ENCODE measurements around the gene ALDH16A1. TPM values are rescaled to one million over a fixed set of nuclear protein-coding genes. Genes with fewer than 3 reads are reported as not detected.
A peak's percentile ranks its signal among the peaks of the same experiment; 100 is the strongest.

Gene ALDH16A1
- total RNA-seq, 1 experiment from 2014 or later: 34.2 TPM

DNA sequence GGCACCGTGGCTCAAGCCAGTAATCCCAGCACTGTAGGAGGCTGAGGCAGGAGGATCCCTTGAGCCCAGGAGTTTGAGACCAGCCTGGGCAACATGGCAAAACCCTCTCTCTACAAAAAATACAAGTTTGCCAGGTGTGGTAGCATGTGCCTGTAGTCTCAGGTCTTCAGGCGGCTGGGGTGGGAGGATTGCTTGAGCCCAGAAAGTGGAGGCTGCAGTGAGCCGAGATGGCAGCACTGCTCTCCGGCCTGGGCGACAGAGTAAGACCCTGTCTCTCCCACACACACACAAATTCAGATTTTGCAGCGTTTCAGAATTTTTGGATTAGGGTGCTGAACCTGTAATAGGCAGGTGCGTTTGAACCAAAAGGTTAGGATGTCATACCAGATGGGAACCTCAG, 45.5 kb downstream of the ALDH16A1 start:
- H3K27ac Mint-ChIP-seq (ENCODE audit: low read depth, unreplicated experiment): no peak overlapping the region
- H3K4me1 Mint-ChIP-seq (ENCODE audit: insufficient read depth, unreplicated experiment): peaks cover 6% of the 10 kb centered on the region
- TF ChIP-seq, protein P1, sequence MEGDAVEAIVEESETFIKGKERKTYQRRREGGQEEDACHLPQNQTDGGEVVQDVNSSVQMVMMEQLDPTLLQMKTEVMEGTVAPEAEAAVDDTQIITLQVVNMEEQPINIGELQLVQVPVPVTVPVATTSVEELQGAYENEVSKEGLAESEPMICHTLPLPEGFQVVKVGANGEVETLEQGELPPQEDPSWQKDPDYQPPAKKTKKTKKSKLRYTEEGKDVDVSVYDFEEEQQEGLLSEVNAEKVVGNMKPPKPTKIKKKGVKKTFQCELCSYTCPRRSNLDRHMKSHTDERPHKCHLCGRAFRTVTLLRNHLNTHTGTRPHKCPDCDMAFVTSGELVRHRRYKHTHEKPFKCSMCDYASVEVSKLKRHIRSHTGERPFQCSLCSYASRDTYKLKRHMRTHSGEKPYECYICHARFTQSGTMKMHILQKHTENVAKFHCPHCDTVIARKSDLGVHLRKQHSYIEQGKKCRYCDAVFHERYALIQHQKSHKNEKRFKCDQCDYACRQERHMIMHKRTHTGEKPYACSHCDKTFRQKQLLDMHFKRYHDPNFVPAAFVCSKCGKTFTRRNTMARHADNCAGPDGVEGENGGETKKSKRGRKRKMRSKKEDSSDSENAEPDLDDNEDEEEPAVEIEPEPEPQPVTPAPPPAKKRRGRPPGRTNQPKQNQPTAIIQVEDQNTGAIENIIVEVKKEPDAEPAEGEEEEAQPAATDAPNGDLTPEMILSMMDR (IDR thresholded peaks at IDR 0.05; ENCODE audit: unreplicated experiment): no peak
- intact Hi-C loops (cut with micrococcal nuclease): no loop called here
- BruUV-seq (replicated peaks): no TSS peak
- H3K4me3 Mint-ChIP-seq (ENCODE audit: unreplicated experiment): no peak overlapping the region
- peaks cover 82% of the 10 kb centered on the region for H3K36me3 Mint-ChIP-seq (ENCODE audit: insufficient read depth, unreplicated experiment)
- POLR2A ChIA-PET: interaction anchor here (1.2 to 4.0 kb wide), 4 partner anchors 9 to 82 kb away, joined by 4 to 69 read pairs (median 12); partner anchors contain the start of genes NOSIP, PRRG2 and RPL13A
- H3K9me3 Mint-ChIP-seq (ENCODE audit: unreplicated experiment): no peaks in the 10 kb centered on the region
- DNase-seq (ENCODE audit: unreplicated experiment): no peak
- CTCF ChIA-PET: interaction anchor here (1.2 to 1.5 kb wide), 3 partner anchors 25 to 72 kb away, joined by 4 to 8 read pairs (median 5); partner anchors contain the start of gene FLT3LG
- no peaks in the 10 kb centered on the region for H3K27me3 Mint-ChIP-seq (ENCODE audit: insufficient read depth, unreplicated experiment)

DNA sequence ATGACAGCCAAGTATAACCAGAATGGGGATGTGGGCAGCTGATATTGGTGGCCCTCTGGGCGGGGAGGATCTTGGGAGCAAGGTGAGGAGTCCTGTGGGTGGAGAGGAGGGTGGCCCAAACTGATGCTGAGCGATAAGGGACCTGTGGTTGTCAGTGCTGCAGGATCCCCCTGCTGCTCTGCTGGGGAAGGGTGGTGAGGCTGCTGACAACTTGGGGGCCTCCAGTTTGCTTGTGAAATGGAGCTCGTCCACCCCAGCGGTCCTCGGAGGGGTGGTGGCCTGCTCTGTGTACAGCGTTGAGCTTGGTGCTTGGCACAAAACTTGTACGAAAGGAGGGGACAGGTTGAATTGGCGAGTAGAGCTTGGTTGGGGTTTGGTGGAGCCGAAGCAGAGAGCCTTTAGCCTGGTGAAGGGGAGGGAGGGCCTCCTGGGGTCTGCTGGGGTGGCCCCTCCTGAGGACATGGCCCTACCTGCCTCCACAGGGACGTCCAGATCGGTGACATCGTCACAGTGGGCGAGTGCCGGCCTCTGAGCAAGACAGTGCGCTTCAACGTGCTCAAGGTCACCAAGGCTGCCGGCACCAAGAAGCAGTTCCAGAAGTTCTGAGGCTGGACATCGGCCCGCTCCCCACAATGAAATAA, 46.1 kb downstream of the ALDH16A1 start:
- intact Hi-C loops (cut with micrococcal nuclease): no loop called here
- Mint-ChIP-seq H3K36me3 (ENCODE audit: insufficient read depth, unreplicated experiment) (peaks cover 75% of the 10 kb centered on the region), H3K27me3 (ENCODE audit: insufficient read depth, unreplicated experiment) (no peaks in the 10 kb centered on the region), H3K27ac (ENCODE audit: low read depth, unreplicated experiment) (peak overlapping the region; percentile 57), H3K4me3 (ENCODE audit: unreplicated experiment) (no peak overlapping the region), H3K9me3 (ENCODE audit: unreplicated experiment) (no peaks in the 10 kb centered on the region), H3K4me1 (ENCODE audit: insufficient read depth, unreplicated experiment) (peaks cover 6% of the 10 kb centered on the region)
- no TSS peak for BruUV-seq (replicated peaks)
- ChIA-PET POLR2A (interaction anchor here (0.7 to 4.0 kb wide), 4 partner anchors 9 to 81 kb away, joined by 4 to 69 read pairs (median 8); partner anchors contain the start of genes NOSIP, PIH1D1, PRRG2 and RPL13A), CTCF (interaction anchor here (1.2 to 1.5 kb wide), 3 partner anchors 26 to 71 kb away, joined by 4 to 8 read pairs (median 5); partner anchors contain the start of gene FLT3LG)
- DNase-seq (ENCODE audit: unreplicated experiment): no peak
- TF ChIP-seq, protein P1 (IDR thresholded peaks at IDR 0.05; ENCODE audit: unreplicated experiment): no peak

DNA sequence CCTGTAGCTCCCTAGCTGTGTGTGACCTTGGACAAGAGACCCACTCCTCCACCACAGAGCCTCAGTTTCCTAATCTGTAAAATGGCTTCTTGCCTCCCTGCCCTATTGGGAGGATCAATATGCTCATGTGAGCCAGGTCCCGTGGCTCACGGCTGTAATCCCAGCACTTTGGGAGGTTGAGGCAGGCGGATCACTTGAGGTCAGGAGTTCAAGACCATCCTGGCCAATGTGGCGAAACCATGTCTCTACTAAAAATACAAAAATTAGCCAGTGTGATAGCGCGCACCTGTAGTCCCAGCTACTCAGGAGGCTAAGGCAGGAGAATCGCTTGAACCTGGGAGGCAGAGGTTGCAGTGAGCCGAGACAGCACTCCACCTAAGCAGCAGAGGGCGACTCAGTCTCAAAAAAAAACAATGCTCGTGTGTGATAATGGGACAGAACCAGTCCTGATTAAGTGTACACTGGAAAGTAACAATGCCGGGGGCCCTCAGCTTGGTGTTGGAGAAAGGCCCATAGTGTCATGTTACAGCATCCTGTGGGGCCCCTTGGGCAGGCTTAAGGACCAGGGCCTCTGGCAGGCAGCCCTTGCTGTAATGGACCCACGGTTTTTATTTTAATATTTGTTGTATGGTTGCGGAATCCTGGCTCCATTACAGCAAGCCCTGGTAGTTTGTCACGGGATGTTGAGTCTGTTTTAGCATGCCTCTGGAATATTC, 50.0 kb downstream of the ALDH16A1 start:
- DNase-seq (ENCODE audit: unreplicated experiment): peak; percentile 73
- TF ChIP-seq, protein P1 (IDR thresholded peaks at IDR 0.05; ENCODE audit: unreplicated experiment): peak; percentile 44
- intact Hi-C loops (cut with micrococcal nuclease): loop anchor here (1.0 kb wide), 2 partner anchors 44 to 67 kb away; no protein-coding TSS in a partner anchor
- ChIA-PET POLR2A (interaction anchor here (0.6 to 2.1 kb wide), 6 partner anchors 38 to 111 kb away, joined by 3 to 15 read pairs (median 3); no protein-coding TSS in a partner anchor), CTCF (interaction anchor here (0.6 to 4.6 kb wide), 18 partner anchors 9 to 426 kb away, joined by 3 to 49 read pairs (median 4); partner anchors contain the start of genes ATF5 and NUP62)
- Mint-ChIP-seq H3K27ac (ENCODE audit: low read depth, unreplicated experiment) (no peak overlapping the region), H3K9me3 (ENCODE audit: unreplicated experiment) (no peaks in the 10 kb centered on the region), H3K4me1 (ENCODE audit: insufficient read depth, unreplicated experiment) (peaks cover 6% of the 10 kb centered on the region), H3K4me3 (ENCODE audit: unreplicated experiment) (no peak overlapping the region), H3K27me3 (ENCODE audit: insufficient read depth, unreplicated experiment) (no peaks in the 10 kb centered on the region), H3K36me3 (ENCODE audit: insufficient read depth, unreplicated experiment) (peaks cover 39% of the 10 kb centered on the region)
- BruUV-seq (replicated peaks): no TSS peak

DNA sequence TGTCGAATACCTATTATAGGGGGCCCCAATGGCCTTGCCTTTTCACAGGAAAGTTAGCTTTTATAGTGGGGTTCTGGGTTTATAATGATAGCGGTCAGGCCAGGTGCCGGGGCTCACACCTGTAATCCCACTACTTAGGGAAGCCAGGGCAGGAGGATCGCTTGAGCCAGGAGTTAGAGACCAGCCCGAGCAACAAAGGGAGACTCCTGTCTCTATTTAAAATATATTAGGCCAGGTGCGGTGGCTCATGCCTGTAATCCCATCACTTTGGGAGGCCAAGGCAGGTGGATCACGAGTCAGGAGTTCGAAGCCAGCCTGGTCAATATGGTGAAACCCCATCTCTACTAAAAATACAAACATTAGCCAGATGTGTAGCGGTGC, 50.5 kb downstream of the ALDH16A1 start:
- H3K27me3 Mint-ChIP-seq (ENCODE audit: insufficient read depth, unreplicated experiment): no peaks in the 10 kb centered on the region
- no peaks in the 10 kb centered on the region for H3K9me3 Mint-ChIP-seq (ENCODE audit: unreplicated experiment)
- H3K36me3 Mint-ChIP-seq (ENCODE audit: insufficient read depth, unreplicated experiment): peaks cover 33% of the 10 kb centered on the region
- POLR2A ChIA-PET: interaction anchor here (0.6 to 2.1 kb wide), 4 partner anchors 38 to 112 kb away, joined by 3 to 15 read pairs (median 3); no protein-coding TSS in a partner anchor
- TF ChIP-seq, protein P1 (IDR thresholded peaks at IDR 0.05; ENCODE audit: unreplicated experiment): no peak
- CTCF ChIA-PET: interaction anchor here (0.6 to 4.6 kb wide), 15 partner anchors 12 to 425 kb away, joined by 3 to 49 read pairs (median 4); partner anchors contain the start of genes ATF5 and NUP62
- intact Hi-C loops (cut with micrococcal nuclease): loop anchor here (1.0 kb wide), 2 partner anchors 44 to 67 kb away; no protein-coding TSS in a partner anchor
- DNase-seq (ENCODE audit: unreplicated experiment): no peak
- H3K27ac Mint-ChIP-seq (ENCODE audit: low read depth, unreplicated experiment): no peak overlapping the region
- no peak overlapping the region for H3K4me3 Mint-ChIP-seq (ENCODE audit: unreplicated experiment)
- H3K4me1 Mint-ChIP-seq (ENCODE audit: insufficient read depth, unreplicated experiment): peaks cover 6% of the 10 kb centered on the region
- BruUV-seq (replicated peaks): no TSS peak
